ENCODE results near the gene ZNF230.

The ZNF230 gene

GRCh38 chr19:44055870-44056269 is 53.1 kb downstream of the ZNF230 start:
- no peak for DNase-seq (ENCODE audit: low spot score)
- in situ Hi-C loops (cut with MboI; ENCODE audit: low sequenced_read_pairs, unreplicated experiment) = no loop called here
- no peak for TF ChIP-seq CTCF (IDR thresholded peaks at IDR 0.05; ENCODE audit: borderline replicate concordance, control extremely low read depth, extremely low read depth, insufficient read depth, missing control alignments)

- TF ChIP-seq CTCF (IDR thresholded peaks at IDR 0.05; ENCODE audit: borderline replicate concordance, control extremely low read depth, extremely low read depth, insufficient read depth, missing control alignments) = no peak
- DNase-seq (ENCODE audit: low spot score) = no peak
- in situ Hi-C loops (cut with MboI; ENCODE audit: low sequenced_read_pairs, unreplicated experiment) = no loop called here
Measured at GRCh38 chr19:44059229-44059628, 56.5 kb downstream of the ZNF230 start.

GRCh38 chr19:44061038-44061437 is 58.3 kb downstream of the ZNF230 start:
- no peak for DNase-seq (ENCODE audit: low spot score)
- in situ Hi-C loops (cut with MboI; ENCODE audit: low sequenced_read_pairs, unreplicated experiment) = no loop called here
- no peak for TF ChIP-seq CTCF (IDR thresholded peaks at IDR 0.05; ENCODE audit: borderline replicate concordance, control extremely low read depth, extremely low read depth, insufficient read depth, missing control alignments)

Measured in GM13976 (cell line).